ENCODE measurements around the gene GRAMD4.
"Not testable (repeated sequence)": the region's sequence is repeated elsewhere in the genome, so short reads cannot be mapped to it uniquely, and the experiment has no call there.

The GRAMD4 gene

GRCh38 chr22:46637711-46638600 lies 17.8 kb downstream of the GRAMD4 start:
- no peak overlapping the region for H3K4me3 ChIP-seq (ENCODE audit: low read length)
- no peak for TF ChIP-seq CTCF (conservative IDR thresholded peaks at IDR 0.05; ENCODE audit: low read length)
- no peak for DNase-seq (ENCODE audit: low read depth)

- no peak for TF ChIP-seq CTCF (conservative IDR thresholded peaks at IDR 0.05; ENCODE audit: low read length)
- H3K4me3 ChIP-seq (ENCODE audit: low read length): no peak overlapping the region
- peak; percentile 60 for DNase-seq (ENCODE audit: low read depth)
Measured at GRCh38 chr22:46638601-46639431, 18.6 kb downstream of the GRAMD4 start.

GRCh38 chr22:46639843-46640242 lies 19.7 kb downstream of the GRAMD4 start:
- no peak for DNase-seq (ENCODE audit: low read depth)
- no peak overlapping the region for H3K4me3 ChIP-seq (ENCODE audit: low read length)
- TF ChIP-seq CTCF (conservative IDR thresholded peaks at IDR 0.05; ENCODE audit: low read length): no peak

GRCh38 chr22:46640293-46641055 lies 20.3 kb downstream of the GRAMD4 start:
- TF ChIP-seq CTCF (conservative IDR thresholded peaks at IDR 0.05; ENCODE audit: low read length): no peak
- H3K4me3 ChIP-seq (ENCODE audit: low read length): no peak overlapping the region
- no peak for DNase-seq (ENCODE audit: low read depth)

- no peak overlapping the region for H3K4me3 ChIP-seq (ENCODE audit: low read length)
- peak; percentile 53 for DNase-seq (ENCODE audit: low read depth)
- TF ChIP-seq CTCF (conservative IDR thresholded peaks at IDR 0.05; ENCODE audit: low read length): no peak
Measured at GRCh38 chr22:46641811-46642266, 21.7 kb downstream of the GRAMD4 start.

- H3K4me3 ChIP-seq (ENCODE audit: low read length); DNase-seq (ENCODE audit: low read depth): not testable (repeated sequence)
Measured at GRCh38 chr22:46642840-46643480, 22.8 kb downstream of the GRAMD4 start.
